Right lobe of liver (tissue), 4 donors: ENCODE data around the gene IL21R.

ENCODE experiments used
- POLR2A ChIP-seq: fragments of 450-650 bp; IDR thresholded peaks from one replicate; pipeline ENCODE4 v1.6.1; 2017; ENCODE audit warnings: antibody characterized with exemption, mild to moderate bottlenecking
- TF ChIP-seq, protein P1 (sequence below), 4 donors: fragments of 200-600 bp in 3 of 4; fragments of 450-650 bp in 1 of 4; IDR thresholded peaks; one replicate each; pipeline versions ENCODE4 v1.5.1 to v1.8.0; 2016 to 2022; ENCODE audit warnings: antibody characterized with exemption in 4 of 4, mild to moderate bottlenecking in 2 of 4
- donor health status: DM: no; HTN: no; CAD: no.
- donor health status: DM: no; HTN: no; CAD: no.
- donor health status: DM: no; HTN: yes; CAD: no.

DNA sequence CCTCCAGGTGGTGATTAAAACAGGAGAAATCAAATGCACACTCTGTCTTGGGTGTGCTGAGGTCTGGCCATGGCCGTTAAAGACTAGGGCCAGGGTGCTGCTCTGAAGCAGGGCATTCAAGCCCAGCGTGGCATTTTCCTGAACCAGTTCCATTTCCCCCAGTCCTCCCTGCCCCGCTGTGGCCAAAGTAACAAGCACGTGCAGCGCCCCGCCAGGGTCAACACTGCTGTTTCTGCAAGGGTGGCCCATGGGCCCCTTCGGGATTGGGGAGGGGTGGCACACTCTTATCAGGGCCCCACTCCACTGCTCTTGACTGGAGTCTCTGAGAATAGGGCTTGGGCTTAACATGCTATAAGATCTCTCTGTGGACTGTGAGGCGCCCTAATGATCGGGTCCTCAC lies 72.9 kb downstream of the IL21R start:
- TF ChIP-seq, protein P1, sequence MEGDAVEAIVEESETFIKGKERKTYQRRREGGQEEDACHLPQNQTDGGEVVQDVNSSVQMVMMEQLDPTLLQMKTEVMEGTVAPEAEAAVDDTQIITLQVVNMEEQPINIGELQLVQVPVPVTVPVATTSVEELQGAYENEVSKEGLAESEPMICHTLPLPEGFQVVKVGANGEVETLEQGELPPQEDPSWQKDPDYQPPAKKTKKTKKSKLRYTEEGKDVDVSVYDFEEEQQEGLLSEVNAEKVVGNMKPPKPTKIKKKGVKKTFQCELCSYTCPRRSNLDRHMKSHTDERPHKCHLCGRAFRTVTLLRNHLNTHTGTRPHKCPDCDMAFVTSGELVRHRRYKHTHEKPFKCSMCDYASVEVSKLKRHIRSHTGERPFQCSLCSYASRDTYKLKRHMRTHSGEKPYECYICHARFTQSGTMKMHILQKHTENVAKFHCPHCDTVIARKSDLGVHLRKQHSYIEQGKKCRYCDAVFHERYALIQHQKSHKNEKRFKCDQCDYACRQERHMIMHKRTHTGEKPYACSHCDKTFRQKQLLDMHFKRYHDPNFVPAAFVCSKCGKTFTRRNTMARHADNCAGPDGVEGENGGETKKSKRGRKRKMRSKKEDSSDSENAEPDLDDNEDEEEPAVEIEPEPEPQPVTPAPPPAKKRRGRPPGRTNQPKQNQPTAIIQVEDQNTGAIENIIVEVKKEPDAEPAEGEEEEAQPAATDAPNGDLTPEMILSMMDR (IDR thresholded peaks at IDR 0.05) = no peak
- TF ChIP-seq POLR2A = no peak
